Esophagus muscularis mucosa (tissue), 4 donors: Measurements from ENCODE around the gene PTPRD. TPM values are rescaled to one million over a fixed set of nuclear protein-coding genes. Genes with fewer than 3 reads are reported as not detected.

ENCODE experiments used
- DNase-seq: peaks from one replicate; pipeline ENCODE4 v3.0.0-alpha.2; 2017; ENCODE audit errors: extremely low spot score
- H3K27ac ChIP-seq, 4 donors: fragments of 200-600 bp; sonication (generic); replicated peaks in 1 of 4; 1 replicate in 3 of 4; 2 replicates in 1 of 4; pipeline ENCODE4 v1.5.1; 2016 to 2019; ENCODE audit warnings: mild to moderate bottlenecking in 1 of 4
- H3K27me3 ChIP-seq, 4 donors: fragments of 200-600 bp; sonication (generic); one replicate each; pipeline versions ENCODE4 v1.5.1 to v1.6.0; 2016 to 2019
- H3K36me3 ChIP-seq, 4 donors: fragments of 200-600 bp; sonication (generic); one replicate each; pipeline ENCODE4 v1.5.1; 2016 to 2019
- H3K4me1 ChIP-seq, 4 donors: fragments of 200-600 bp; sonication (generic); one replicate each; pipeline ENCODE4 v1.5.1; 2016 to 2019
- H3K4me3 ChIP-seq, 4 donors: fragments of 200-600 bp; sonication (generic); 1 replicate in 2 of 4; 2 replicates in 2 of 4; pipeline ENCODE4 v1.5.1; 2016 to 2019; ENCODE audit warnings: mild to moderate bottlenecking in 4 of 4, moderate library complexity in 1 of 4
- H3K9me3 ChIP-seq, 4 donors: fragments of 200-600 bp; sonication (generic); 1 replicate in 3 of 4; 2 replicates in 1 of 4; pipeline ENCODE4 v1.5.1; 2016 to 2019
- CTCF ChIP-seq, 3 experiments: fragments of 200-600 bp in 2 of 3; fragments of 450-650 bp in 1 of 3; sonication (generic) in 2 of 3; IDR thresholded peaks; one replicate each; pipeline ENCODE4 v1.5.1; 2017 to 2019; ENCODE audit warnings: antibody characterized with exemption in 3 of 3, mild to moderate bottlenecking in 2 of 3, moderate library complexity in 1 of 3
- EP300 ChIP-seq: sonication (generic); formaldehyde crosslinking; IDR thresholded peaks from one replicate; pipeline ENCODE4 v1.6.1; 2017; ENCODE audit warnings: antibody characterized with exemption
- POLR2A ChIP-seq: fragments of 450-650 bp; IDR thresholded peaks from one replicate; pipeline ENCODE4 v1.6.1; 2017; ENCODE audit warnings: antibody characterized with exemption, moderate library complexity, mild to moderate bottlenecking, low read depth
- POLR2AphosphoS5 ChIP-seq, 2 donors: sonication (generic); formaldehyde crosslinking; IDR thresholded peaks; one replicate each; pipeline ENCODE4 v1.6.1; 2017; ENCODE audit warnings: antibody characterized with exemption in 2 of 2
- WGBS: methylation state at CpG from one replicate; pipeline ENCODE4 v1.1.5; 2018; 5-methylcytosine and 5-hydroxymethylcytosine counted together
- intact Hi-C: fragments of 100-400 bp; cut with DNase I; formaldehyde crosslinking; loops from one replicate; pipeline ENCODE4 v1.15.1; 2023
- total RNA-seq, 4 donors: library from RNA; depleted of rRNA; stranded (reverse); fragments of >200 nt; gene quantifications; one replicate each; pipeline versions ENCODE4 v1.1.0 to v1.2.1, GENCODE V29; 2016

PTPRD gene
- total RNA-seq, 4 donors from 2014 or later, result 4.1 to 6.6 (median 5.0) TPM

GRCh38 chr9:10604927-10605326 is 7.9 kb downstream of the PTPRD start:
- H3K27ac ChIP-seq, result no peak overlapping the region
- no peaks in the 10 kb centered on the region for H3K27me3 ChIP-seq
- H3K4me3 ChIP-seq, result no peak overlapping the region
- TF ChIP-seq POLR2AphosphoS5 (IDR thresholded peaks at IDR 0.05) (no peak), CTCF (IDR thresholded peaks at IDR 0.05) (no peak), POLR2A (no peak), EP300 (no peak)
- no peaks in the 10 kb centered on the region for H3K9me3 ChIP-seq
- H3K36me3 ChIP-seq, result no peaks in the 10 kb centered on the region
- intact Hi-C loops, result no loop called here
- no peak for DNase-seq
- H3K4me1 ChIP-seq, result no peaks in the 10 kb centered on the region
- 57% methylated on average over 1 of the region's 1 CpG for WGBS

- WGBS, result 68% methylated on average over 3 of the region's 3 CpGs
- Histone ChIP-seq H3K4me3 (no peak overlapping the region), H3K27me3 (no peaks in the 10 kb centered on the region), H3K9me3 (no peaks in the 10 kb centered on the region), H3K27ac (no peak overlapping the region), H3K4me1 (no peaks in the 10 kb centered on the region), H3K36me3 (no peaks in the 10 kb centered on the region)
- no peak for TF ChIP-seq POLR2AphosphoS5 (IDR thresholded peaks at IDR 0.05)
- TF ChIP-seq POLR2A, result no peak
- DNase-seq, result no peak
- intact Hi-C loops, result no loop called here
These were observed 15.0 kb downstream of the PTPRD start for GRCh38 chr9:10597801-10598200.

GRCh38 chr9:10594482-10594881 is 18.3 kb downstream of the PTPRD start:
- WGBS, result 51% methylated on average over 3 of the region's 3 CpGs
- H3K4me3 ChIP-seq, result no peak overlapping the region
- TF ChIP-seq POLR2AphosphoS5 (IDR thresholded peaks at IDR 0.05) (no peak), CTCF (IDR thresholded peaks at IDR 0.05) (no peak), EP300 (no peak), POLR2A (no peak)
- no peaks in the 10 kb centered on the region for H3K4me1 ChIP-seq
- peaks cover 0 to under 1% (median 0%) of the 10 kb centered on the region in 4 donors for H3K9me3 ChIP-seq
- intact Hi-C loops, result no loop called here
- DNase-seq, result no peak
- H3K27me3 ChIP-seq, result no peaks in the 10 kb centered on the region
- H3K27ac ChIP-seq, result no peak overlapping the region
- no peaks in the 10 kb centered on the region for H3K36me3 ChIP-seq

GRCh38 chr9:10586407-10586806 is 26.4 kb downstream of the PTPRD start:
- 89% methylated on average over 6 of the region's 6 CpGs for WGBS
- TF ChIP-seq EP300 (no peak), POLR2AphosphoS5 (IDR thresholded peaks at IDR 0.05) (no peak), CTCF (IDR thresholded peaks at IDR 0.05) (no peak), POLR2A (no peak)
- intact Hi-C loops, result no loop called here
- H3K36me3 ChIP-seq, result no peaks in the 10 kb centered on the region
- no peak overlapping the region for H3K4me3 ChIP-seq
- no peak overlapping the region for H3K27ac ChIP-seq
- peaks cover 0 to 6% (median 0%) of the 10 kb centered on the region in 4 donors for H3K9me3 ChIP-seq
- H3K4me1 ChIP-seq, result no peaks in the 10 kb centered on the region
- no peak for DNase-seq
- no peaks in the 10 kb centered on the region for H3K27me3 ChIP-seq

- H3K27ac ChIP-seq, result no peak overlapping the region
- intact Hi-C loops, result no loop called here
- H3K27me3 ChIP-seq, result no peaks in the 10 kb centered on the region
- no peaks in the 10 kb centered on the region for H3K9me3 ChIP-seq
- H3K36me3 ChIP-seq, result no peaks in the 10 kb centered on the region
- H3K4me3 ChIP-seq, result no peak overlapping the region
- no peak for TF ChIP-seq CTCF (IDR thresholded peaks at IDR 0.05)
- TF ChIP-seq EP300, result no peak
- no peak for TF ChIP-seq POLR2AphosphoS5 (IDR thresholded peaks at IDR 0.05)
- TF ChIP-seq POLR2A, result no peak
- WGBS, result 78% methylated on average over 5 of the region's 5 CpGs
- no peaks in the 10 kb centered on the region for H3K4me1 ChIP-seq
- DNase-seq, result no peak
These were observed 41.1 kb downstream of the PTPRD start for GRCh38 chr9:10571699-10572098.
